K562 (cell line): Measurements from ENCODE around the gene IFITM2.

ENCODE experiments used
- CBFA2T2 ChIP-seq: fragments of 450-650 bp; conservative IDR thresholded peaks from 2 replicates; pipeline ENCODE4 v1.6.1; 2017; ENCODE audit warnings: mild to moderate bottlenecking
- CEBPB ChIP-seq: fragments of 450-650 bp; IDR thresholded peaks from 2 replicates; pipeline ENCODE4 v1.6.1; 2016; ENCODE audit warnings: missing genetic modification characterization, missing compliant biosample characterization
- EP300 ChIP-seq: IDR thresholded peaks from 2 replicates; pipeline ENCODE4 v1.6.1; 2012; ENCODE audit warnings: low read length, improper control_type of control experiment
- ERF ChIP-seq: fragments of 450-650 bp; formaldehyde crosslinking; IDR thresholded peaks from 2 replicates; pipeline ENCODE4 v1.4.0; 2020; ENCODE audit warnings: mild to moderate bottlenecking, mixed read lengths
- HCFC1 ChIP-seq: IDR thresholded peaks from 2 replicates; pipeline ENCODE4 v1.6.1; 2012; ENCODE audit warnings: low read depth, low read length, improper control_type of control experiment
- NFRKB ChIP-seq: fragments of 450-650 bp; IDR thresholded peaks from 2 replicates; pipeline ENCODE4 v1.6.1; 2016; ENCODE audit warnings: low read depth
- NONO ChIP-seq, 2 experiments: fragments of 200-400 bp in 1 of 2; fragments of 450-650 bp in 1 of 2; formaldehyde crosslinking in 1 of 2; IDR thresholded peaks; 2 replicates each; pipeline ENCODE4 v1.6.1; 2017; ENCODE audit warnings: low read depth in 2 of 2, mild to moderate bottlenecking in 2 of 2, moderate library complexity in 2 of 2, low read length in 1 of 2
- TCFL5 ChIP-seq: fragments of 250-450 bp; sonication (Bioruptor Pico); conservative IDR thresholded peaks from 2 replicates; pipeline ENCODE4 v1.6.1; 2021; ENCODE audit warnings: mild to moderate bottlenecking, moderate library complexity, matching md5 sums
- ZNF146 ChIP-seq: IDR thresholded peaks from one replicate; pipeline ENCODE4 v1.6.1; 2018; ENCODE audit warnings: missing compliant biosample characterization; ENCODE audit not compliant: unreplicated experiment
- ZNF175 ChIP-seq: fragments of 200-800 bp; sonication (Bioruptor generic); IDR thresholded peaks from 2 replicates; pipeline ENCODE4 v1.6.1; 2016; ENCODE audit warnings: low read depth, mild to moderate bottlenecking, missing genetic modification characterization, missing compliant biosample characterization
- TF ChIP-seq, protein P1 (sequence below), 2 experiments: fragments of 450-650 bp in 1 of 2; sonication (generic) in 1 of 2; formaldehyde crosslinking; conservative IDR thresholded peaks; 2 replicates each; pipeline versions ENCODE4 v1.4.0 to v1.8.1; 2020 to 2022; ENCODE audit warnings: mild to moderate bottlenecking in 1 of 2, missing genetic modification reagents in 1 of 2
- TF ChIP-seq, protein P2 (sequence below), 3 experiments: IDR thresholded peaks in 2 of 3; conservative IDR thresholded peaks in 1 of 3; 2 replicates each; pipeline ENCODE4 v1.5.1; 2011 to 2012; ENCODE audit warnings: low read length in 3 of 3, mild to moderate bottlenecking in 3 of 3, control low read depth in 2 of 3, improper control_type of control experiment in 1 of 3, inconsistent platforms in 1 of 3, low read depth in 1 of 3, mixed read lengths in 1 of 3, moderate library complexity in 1 of 3; ENCODE audit not compliant: insufficient read depth in 2 of 3

DNA sequence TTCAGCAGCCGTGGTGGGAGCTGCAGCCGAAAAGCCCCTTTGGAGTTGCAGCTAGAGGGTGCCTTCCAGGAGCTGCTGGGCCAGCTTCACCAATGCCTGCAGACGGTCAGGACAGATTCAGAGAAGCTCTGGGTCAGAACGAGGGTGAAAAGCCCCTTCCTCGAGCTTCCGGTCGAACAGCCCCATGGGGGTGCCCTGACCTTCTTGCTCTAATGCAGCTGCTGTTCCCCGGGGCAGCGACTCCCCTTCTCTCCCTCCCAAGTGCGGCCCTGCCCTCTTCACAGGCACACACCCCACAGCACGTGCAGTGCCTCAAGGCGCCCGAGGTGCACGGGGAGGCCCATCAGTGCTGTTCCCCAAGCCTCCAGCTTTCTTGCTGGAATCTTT lies 22.7 kb downstream of the IFITM2 start:
- TF ChIP-seq EP300 (no peak), CBFA2T2 (no peak), CEBPB (tag) (no peak), ERF (CRISPR knock-in tag) (no peak), NFRKB (no peak), ZNF175 (no peak), ZNF146 (CRISPR knock-in tag) (no peak), TCFL5 (CRISPR knock-in tag) (no peak), NONO (IDR thresholded peaks at IDR 0.05; ENCODE audit: low read depth in 2 of 2, low read length in 1 of 2) (no peak), HCFC1 (no peak)
- TF ChIP-seq, protein P1, sequence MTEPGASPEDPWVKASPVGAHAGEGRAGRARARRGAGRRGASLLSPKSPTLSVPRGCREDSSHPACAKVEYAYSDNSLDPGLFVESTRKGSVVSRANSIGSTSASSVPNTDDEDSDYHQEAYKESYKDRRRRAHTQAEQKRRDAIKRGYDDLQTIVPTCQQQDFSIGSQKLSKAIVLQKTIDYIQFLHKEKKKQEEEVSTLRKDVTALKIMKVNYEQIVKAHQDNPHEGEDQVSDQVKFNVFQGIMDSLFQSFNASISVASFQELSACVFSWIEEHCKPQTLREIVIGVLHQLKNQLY (CRISPR knock-in tag; conservative IDR thresholded peaks at IDR 0.05) = no peak
- TF ChIP-seq, protein P2, sequence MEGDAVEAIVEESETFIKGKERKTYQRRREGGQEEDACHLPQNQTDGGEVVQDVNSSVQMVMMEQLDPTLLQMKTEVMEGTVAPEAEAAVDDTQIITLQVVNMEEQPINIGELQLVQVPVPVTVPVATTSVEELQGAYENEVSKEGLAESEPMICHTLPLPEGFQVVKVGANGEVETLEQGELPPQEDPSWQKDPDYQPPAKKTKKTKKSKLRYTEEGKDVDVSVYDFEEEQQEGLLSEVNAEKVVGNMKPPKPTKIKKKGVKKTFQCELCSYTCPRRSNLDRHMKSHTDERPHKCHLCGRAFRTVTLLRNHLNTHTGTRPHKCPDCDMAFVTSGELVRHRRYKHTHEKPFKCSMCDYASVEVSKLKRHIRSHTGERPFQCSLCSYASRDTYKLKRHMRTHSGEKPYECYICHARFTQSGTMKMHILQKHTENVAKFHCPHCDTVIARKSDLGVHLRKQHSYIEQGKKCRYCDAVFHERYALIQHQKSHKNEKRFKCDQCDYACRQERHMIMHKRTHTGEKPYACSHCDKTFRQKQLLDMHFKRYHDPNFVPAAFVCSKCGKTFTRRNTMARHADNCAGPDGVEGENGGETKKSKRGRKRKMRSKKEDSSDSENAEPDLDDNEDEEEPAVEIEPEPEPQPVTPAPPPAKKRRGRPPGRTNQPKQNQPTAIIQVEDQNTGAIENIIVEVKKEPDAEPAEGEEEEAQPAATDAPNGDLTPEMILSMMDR (IDR thresholded peaks at IDR 0.05 in 2 of 3, conservative IDR thresholded peaks at IDR 0.05 in 1 of 3; ENCODE audit: insufficient read depth in 2 of 3, low read depth in 1 of 3, low read length in 3 of 3) = no peak
